Adrenal gland (tissue), 12 donors: Measurements from ENCODE around the gene PAQR5. TPM values are rescaled to one million over a fixed set of nuclear protein-coding genes. Genes with fewer than 3 reads are reported as not detected.

Experiments
- DNase-seq, 7 donors: peaks; one replicate each; pipeline ENCODE4 v3.0.0-alpha.2; 2019 to 2020
- H3K27ac ChIP-seq, 5 donors: fragments of 200-600 bp; sonication (generic) in 4 of 5; 1 replicate in 3 of 5; 2 replicates in 2 of 5; pipeline versions ENCODE4 v1.5.1 to v1.8.0; 2016 to 2020; ENCODE audit warnings: mild to moderate bottlenecking in 1 of 5
- H3K27me3 ChIP-seq: fragments of 200-600 bp; 2 replicates; pipeline ENCODE4 v1.8.0; 2021
- H3K36me3 ChIP-seq, 2 donors: fragments of 200-600 bp; replicated peaks in 1 of 2; 1 replicate in 1 of 2; 2 replicates in 1 of 2; pipeline versions ENCODE4 v1.5.1 to v1.8.0; 2018 to 2022
- H3K4me1 ChIP-seq, 2 donors: fragments of 200-600 bp; replicated peaks in 1 of 2; 1 replicate in 1 of 2; 2 replicates in 1 of 2; pipeline versions ENCODE4 v1.5.1 to v1.8.0; 2018 to 2021
- H3K4me3 ChIP-seq, 4 donors: fragments of 200-600 bp; sonication (generic) in 3 of 4; one replicate each; pipeline ENCODE4 v1.5.1; 2016 to 2018
- H3K9me3 ChIP-seq, 3 donors: fragments of 200-600 bp; sonication (generic) in 1 of 3; replicated peaks in 1 of 3; 1 replicate in 2 of 3; 2 replicates in 1 of 3; pipeline versions ENCODE4 v1.5.1 to v1.8.0; 2016 to 2021
- CTCF ChIP-seq, 6 experiments: fragments of 450-650 bp in 4 of 6; fragments of 200-600 bp in 2 of 6; sonication (generic) in 1 of 6; IDR thresholded peaks; 1 replicate in 5 of 6; 2 replicates in 1 of 6; pipeline versions ENCODE4 v1.5.1 to v1.8.0; 2016 to 2021; ENCODE audit warnings: antibody characterized with exemption in 6 of 6, mild to moderate bottlenecking in 2 of 6, moderate library complexity in 1 of 6
- POLR2A ChIP-seq, 2 donors: fragments of 450-650 bp; IDR thresholded peaks; one replicate each; pipeline ENCODE4 v1.6.1; 2017; ENCODE audit warnings: antibody characterized with exemption in 2 of 2, mild to moderate bottlenecking in 2 of 2, moderate library complexity in 1 of 2
- WGBS, 4 donors: extraction: QIAGEN DNeasy Blood & Tissue Kit in 2 of 4; methylation state at CpG; one replicate each; pipeline versions ENCODE4 v1.1.5 to v1.1.7; 2013 to 2017; 5-methylcytosine and 5-hydroxymethylcytosine counted together
- intact Hi-C, 2 donors: fragments of 100-400 bp; cut with DNase I; formaldehyde crosslinking; loops; one replicate each; pipeline versions ENCODE4 v1.14.1 to v1.15.0; 2022 to 2023
- polyA plus RNA-seq, 3 donors: library from polyadenylated mRNA; stranded (reverse); fragments of 200-250 nt in 2 of 3; fragments of 350-450 nt in 1 of 3; fragmentation: Illumina TruSeq in 1 of 3; extraction: RNeasy Lipid Tissue Mini Kit (QIAGEN cat#74804) in 1 of 3; gene quantifications; one replicate each; pipeline ENCODE4 v1.2.3, GENCODE V29; 2013 to 2014
- total RNA-seq, 9 donors: library from RNA; depleted of rRNA in 4 of 9; stranded (reverse); fragments of >200 nt in 4 of 9; fragments of 120-200 nt in 1 of 9; fragmentation: NEBNext Ultra II Directional in 1 of 9; extraction: Animal tissue kit (Norgen Biotek cat#: 25700) in 1 of 9; gene quantifications; one replicate each; pipeline versions ENCODE4 v1.1.0 to v1.2.4, GENCODE V29; 2013 to 2023
- donor health status: healthy with polysubstance abuse.
- donor health status: Bipolar disorder and iron deficiency.
- donor health status: DM: yes; HTN: yes; CAD: no.
- donor health status: DM: no; HTN: no; CAD: no.
- donor health status: DM: no; HTN: no; CAD: no.
- donor health status: DM: yes; HTN: yes; CAD: no.

Gene PAQR5
- total and polyA plus RNA-seq, 12 donors = 11.7 to 78.2 (median 39.7) TPM

GRCh38 chr15:69385831-69386230 is 87.1 kb downstream of the PAQR5 start:
- no peak overlapping the region for H3K4me3 ChIP-seq
- no peaks in the 10 kb centered on the region for H3K9me3 ChIP-seq
- 94 to 100% (median 97%) methylated on average over 2 of the region's 2 CpGs for WGBS, 4 donors
- H3K4me1 ChIP-seq = no peaks in the 10 kb centered on the region
- no peaks in the 10 kb centered on the region for H3K36me3 ChIP-seq
- peak in 1 of 7 donors; percentile 20 for DNase-seq
- H3K27ac ChIP-seq = no peak overlapping the region
- intact Hi-C loops = loop anchor here in 1 of 2 donors (10.0 kb wide), 1 partner anchor 91 kb away; the partner anchor contains the start of gene PAQR5
- H3K27me3 ChIP-seq = no peaks in the 10 kb centered on the region
- TF ChIP-seq CTCF (IDR thresholded peaks at IDR 0.05) = no peak
- TF ChIP-seq POLR2A (IDR thresholded peaks at IDR 0.05) = no peak

GRCh38 chr15:69386284-69386683 is 87.6 kb downstream of the PAQR5 start:
- intact Hi-C loops = loop anchor here in 1 of 2 donors (10.0 kb wide), 1 partner anchor 91 kb away; the partner anchor contains the start of gene PAQR5
- H3K4me1 ChIP-seq = no peaks in the 10 kb centered on the region
- TF ChIP-seq POLR2A (IDR thresholded peaks at IDR 0.05) = no peak
- TF ChIP-seq CTCF (IDR thresholded peaks at IDR 0.05) = no peak
- H3K27me3 ChIP-seq = no peaks in the 10 kb centered on the region
- no peak for DNase-seq
- H3K27ac ChIP-seq = no peak overlapping the region
- 87 to 89% (median 88%) methylated on average over 6 to 7 of the region's 7 CpGs for WGBS, 4 donors
- no peak overlapping the region for H3K4me3 ChIP-seq
- H3K9me3 ChIP-seq = no peaks in the 10 kb centered on the region
- H3K36me3 ChIP-seq = no peaks in the 10 kb centered on the region

DNA sequence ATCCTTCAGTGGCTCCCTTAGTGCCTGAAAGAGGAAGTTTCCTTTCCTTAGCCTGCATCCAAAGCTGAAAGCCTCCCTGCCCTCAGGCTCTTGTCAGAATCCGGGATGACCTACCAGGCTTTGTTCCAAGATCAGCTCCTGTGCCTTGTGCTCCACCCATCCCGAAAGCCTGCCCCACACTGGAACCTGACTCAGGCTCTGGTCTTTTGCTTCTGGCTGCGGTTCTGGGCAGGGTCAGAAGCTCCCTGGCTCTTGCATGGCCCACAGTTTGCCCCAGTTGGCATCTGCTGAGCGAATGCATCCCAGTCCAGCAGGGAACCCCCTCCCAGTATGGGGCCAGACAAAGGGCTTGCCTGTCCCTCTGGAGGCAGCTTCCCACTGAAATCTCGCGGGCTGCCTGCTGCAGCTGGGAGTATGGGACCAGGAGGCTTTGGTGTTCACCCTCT is 89.6 kb downstream of the PAQR5 start:
- Histone ChIP-seq H3K4me3 (no peak overlapping the region), H3K27ac (no peak overlapping the region), H3K4me1 (no peaks in the 10 kb centered on the region), H3K27me3 (no peaks in the 10 kb centered on the region), H3K9me3 (no peaks in the 10 kb centered on the region), H3K36me3 (no peaks in the 10 kb centered on the region)
- TF ChIP-seq POLR2A (IDR thresholded peaks at IDR 0.05) = no peak
- TF ChIP-seq CTCF (IDR thresholded peaks at IDR 0.05) = no peak
- DNase-seq = peak in 4 of 7 donors; percentile 17 to 50 (median 42)
- WGBS, 4 donors = 17 to 70% (median 68%) methylated on average over 1 to 6 of the region's 6 CpGs
- intact Hi-C loops = loop anchor here in 1 of 2 donors (10.0 kb wide), 1 partner anchor 93 kb away; the partner anchor contains the start of gene PAQR5

GRCh38 chr15:69389426-69389825 is 90.7 kb downstream of the PAQR5 start:
- no peaks in the 10 kb centered on the region for H3K27me3 ChIP-seq
- intact Hi-C loops = loop anchor here in 1 of 2 donors (10.0 kb wide), 1 partner anchor 95 kb away; the partner anchor contains the start of gene PAQR5
- peak; percentile 49 to 84 (median 81) for DNase-seq
- no peaks in the 10 kb centered on the region for H3K9me3 ChIP-seq
- 50 to 67% (median 58%) methylated on average over 7 of the region's 7 CpGs for WGBS, 4 donors
- H3K4me1 ChIP-seq = peaks cover 0 to 3% of the 10 kb centered on the region in 2 donors
- TF ChIP-seq CTCF (IDR thresholded peaks at IDR 0.05) (no peak), POLR2A (IDR thresholded peaks at IDR 0.05) (no peak)
- H3K36me3 ChIP-seq = no peaks in the 10 kb centered on the region
- no peak overlapping the region for H3K4me3 ChIP-seq
- H3K27ac ChIP-seq = peak overlapping the region in 2 of 5 donors; percentile 8 to 32
